Calu3 (cell line): Measurements from ENCODE around the gene SLC39A5. TPM values are rescaled to one million over a fixed set of nuclear protein-coding genes. Genes with fewer than 3 reads are reported as not detected.

Source experiments
- BruUV-seq: library from RNA; stranded (reverse); fragments of 400-500 nt; replicated peaks from 2 replicates; lab custom pipeline; 2021; lab: Mats Ljungman, UMichigan
- CTCF ChIA-PET: fragments of 300-600 bp; sonication (Branson Sonifier 250); formaldehyde crosslinking; loops from one replicate; lab custom pipeline; 2022; ENCODE audit warnings: antibody characterized with exemption; lab: Charles Lee
- DNase-seq: peaks from one replicate; pipeline ENCODE4 v3.0.0; 2022
- H3K27ac Mint-ChIP-seq: one replicate; pipeline ENCODE4 v1.8.0; 2022; ENCODE audit warnings: mixed read lengths; ENCODE audit not compliant: unreplicated experiment
- H3K27me3 Mint-ChIP-seq: one replicate; pipeline ENCODE4 v1.8.0; 2022; ENCODE audit warnings: mixed read lengths; ENCODE audit not compliant: unreplicated experiment
- H3K36me3 Mint-ChIP-seq: one replicate; pipeline ENCODE4 v1.8.0; 2022; ENCODE audit warnings: mild to moderate bottlenecking, moderate library complexity, mixed read lengths; ENCODE audit not compliant: insufficient read depth, unreplicated experiment
- H3K4me1 Mint-ChIP-seq: one replicate; pipeline ENCODE4 v1.8.0; 2022; ENCODE audit warnings: mild to moderate bottlenecking, low read depth, mixed read lengths; ENCODE audit not compliant: unreplicated experiment
- H3K4me3 Mint-ChIP-seq: one replicate; pipeline ENCODE4 v1.8.0; 2022; ENCODE audit warnings: mild to moderate bottlenecking, low read depth, moderate library complexity, mixed read lengths; ENCODE audit not compliant: unreplicated experiment
- H3K9me3 Mint-ChIP-seq: one replicate; pipeline ENCODE4 v1.8.0; 2022; ENCODE audit warnings: low read depth, mixed read lengths; ENCODE audit not compliant: unreplicated experiment
- intact Hi-C: fragments of 100-400 bp; cut with micrococcal nuclease; formaldehyde crosslinking; loops from one replicate; pipeline ENCODE4 v1.10.0; 2022; ENCODE audit not compliant: unreplicated experiment
- total RNA-seq: library from RNA; stranded (reverse); gene quantifications from 2 replicates; pipeline ENCODE4 v1.2.3, GENCODE V29; 2022
- TF ChIP-seq, protein P1 (sequence below): fragments of 200-600 bp; IDR thresholded peaks from one replicate; pipeline ENCODE4 v1.8.0; 2022; ENCODE audit warnings: antibody characterized with exemption; ENCODE audit not compliant: unreplicated experiment

The SLC39A5 gene
- total RNA-seq, 1 experiment from 2014 or later: not detected

DNA sequence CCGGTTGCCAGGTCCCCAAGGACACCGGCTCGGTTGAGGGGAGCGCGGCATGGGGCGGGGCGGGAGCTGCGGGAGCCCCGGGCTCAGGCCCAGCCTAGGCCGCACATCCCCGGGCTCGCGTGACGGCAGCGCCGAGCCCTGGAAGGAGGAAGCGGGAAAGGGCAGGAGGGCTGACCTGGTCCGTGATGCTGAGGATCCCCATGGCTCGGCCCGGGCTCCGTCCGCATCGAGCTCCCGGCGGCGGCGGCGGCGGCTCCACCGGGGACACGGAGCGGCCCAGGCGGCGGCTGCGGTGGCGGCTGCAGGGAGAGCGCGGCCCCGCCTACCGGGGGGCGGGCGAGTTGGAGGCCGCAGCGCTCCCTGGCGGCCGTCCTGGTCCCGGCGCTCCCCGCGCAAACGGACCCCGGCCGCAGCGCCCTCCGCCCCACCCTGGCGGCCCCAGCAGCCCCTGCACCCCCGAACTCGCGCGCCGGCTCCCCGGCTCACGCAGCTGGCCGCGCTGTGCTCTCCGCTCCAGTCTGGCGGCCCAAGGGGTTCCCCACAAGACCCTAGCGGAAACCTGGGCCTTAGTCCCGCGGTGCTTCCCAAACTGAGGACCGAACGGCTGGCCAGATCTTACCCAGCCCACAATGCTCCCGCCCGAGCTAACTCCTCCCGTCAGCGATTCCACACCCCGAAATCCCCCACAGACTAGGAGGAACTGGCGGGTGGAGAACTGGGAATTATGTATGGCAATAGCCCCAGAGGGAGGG is 28.4 kb downstream of the SLC39A5 start, which contains the start of gene ANKRD52:
Gene ANKRD52 (minus strand): TSS at position 317 of the 752 bp plus-strand sequence. CDS start 115 bp downstream, at position 202.
- peak within 1 kb of the TSS; percentile 55 for H3K27ac Mint-ChIP-seq
- DNase-seq: peak; percentile 91
- peaks cover 44% of the 10 kb centered on the region for H3K36me3 Mint-ChIP-seq
- TF ChIP-seq, protein P1, sequence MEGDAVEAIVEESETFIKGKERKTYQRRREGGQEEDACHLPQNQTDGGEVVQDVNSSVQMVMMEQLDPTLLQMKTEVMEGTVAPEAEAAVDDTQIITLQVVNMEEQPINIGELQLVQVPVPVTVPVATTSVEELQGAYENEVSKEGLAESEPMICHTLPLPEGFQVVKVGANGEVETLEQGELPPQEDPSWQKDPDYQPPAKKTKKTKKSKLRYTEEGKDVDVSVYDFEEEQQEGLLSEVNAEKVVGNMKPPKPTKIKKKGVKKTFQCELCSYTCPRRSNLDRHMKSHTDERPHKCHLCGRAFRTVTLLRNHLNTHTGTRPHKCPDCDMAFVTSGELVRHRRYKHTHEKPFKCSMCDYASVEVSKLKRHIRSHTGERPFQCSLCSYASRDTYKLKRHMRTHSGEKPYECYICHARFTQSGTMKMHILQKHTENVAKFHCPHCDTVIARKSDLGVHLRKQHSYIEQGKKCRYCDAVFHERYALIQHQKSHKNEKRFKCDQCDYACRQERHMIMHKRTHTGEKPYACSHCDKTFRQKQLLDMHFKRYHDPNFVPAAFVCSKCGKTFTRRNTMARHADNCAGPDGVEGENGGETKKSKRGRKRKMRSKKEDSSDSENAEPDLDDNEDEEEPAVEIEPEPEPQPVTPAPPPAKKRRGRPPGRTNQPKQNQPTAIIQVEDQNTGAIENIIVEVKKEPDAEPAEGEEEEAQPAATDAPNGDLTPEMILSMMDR: peak; percentile 92
- CTCF ChIA-PET: interaction anchor here (0.6 to 1.7 kb wide), 11 partner anchors 9 to 520 kb away, joined by 3 to 10 read pairs (median 3); partner anchors contain the start of genes ESYT1, RNF41 and ZC3H10
- H3K4me1 Mint-ChIP-seq: peaks cover 28% of the 10 kb centered on the region
- intact Hi-C loops: no loop called here
- peak within 1 kb of the TSS; percentile 83 for H3K4me3 Mint-ChIP-seq
- BruUV-seq: no TSS peak
- H3K9me3 Mint-ChIP-seq: peaks cover 2% of the 10 kb centered on the region
- no peaks in the 10 kb centered on the region for H3K27me3 Mint-ChIP-seq

DNA sequence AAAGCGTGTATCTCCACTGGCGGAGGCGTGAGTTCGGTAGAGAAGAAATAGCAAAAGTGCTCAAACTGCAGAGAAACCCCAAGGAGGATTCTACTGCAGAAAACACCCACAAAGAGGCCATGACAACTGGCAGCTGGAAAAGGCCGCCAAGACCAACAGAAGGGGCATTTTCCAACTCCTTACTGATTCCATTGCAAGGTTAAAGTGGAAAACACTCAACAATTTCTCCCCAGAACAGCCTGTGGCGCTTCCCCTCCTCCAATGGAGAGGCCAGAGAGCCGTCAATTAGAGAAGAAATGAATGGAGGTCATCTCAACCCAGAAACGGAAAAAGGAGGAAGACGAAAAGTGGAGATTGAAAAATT is 29.0 kb downstream of the SLC39A5 start:
- Mint-ChIP-seq H3K27me3 (no peaks in the 10 kb centered on the region), H3K9me3 (peaks cover 2% of the 10 kb centered on the region), H3K4me1 (peaks cover 28% of the 10 kb centered on the region), H3K4me3 (peak overlapping the region; percentile 83), H3K27ac (peak overlapping the region; percentile 41), H3K36me3 (peaks cover 39% of the 10 kb centered on the region)
- BruUV-seq: no TSS peak
- CTCF ChIA-PET: interaction anchor here (1.0 to 1.7 kb wide), 4 partner anchors 12 to 205 kb away, joined by 3 to 10 read pairs (median 4); partner anchors contain the start of genes ESYT1 and RNF41
- TF ChIP-seq, protein P1: no peak
- intact Hi-C loops: no loop called here
- DNase-seq: no peak

GRCh38 chr12:56260380-56260779 is 30.5 kb downstream of the SLC39A5 start:
- TF ChIP-seq, protein P1: no peak
- CTCF ChIA-PET: no interaction called here
- H3K9me3 Mint-ChIP-seq: peaks cover 2% of the 10 kb centered on the region
- no peak overlapping the region for H3K27ac Mint-ChIP-seq
- H3K4me3 Mint-ChIP-seq: no peak overlapping the region
- no TSS peak for BruUV-seq
- no peaks in the 10 kb centered on the region for H3K27me3 Mint-ChIP-seq
- peaks cover 28% of the 10 kb centered on the region for H3K36me3 Mint-ChIP-seq
- intact Hi-C loops: no loop called here
- peaks cover 28% of the 10 kb centered on the region for H3K4me1 Mint-ChIP-seq
- no peak for DNase-seq

DNA sequence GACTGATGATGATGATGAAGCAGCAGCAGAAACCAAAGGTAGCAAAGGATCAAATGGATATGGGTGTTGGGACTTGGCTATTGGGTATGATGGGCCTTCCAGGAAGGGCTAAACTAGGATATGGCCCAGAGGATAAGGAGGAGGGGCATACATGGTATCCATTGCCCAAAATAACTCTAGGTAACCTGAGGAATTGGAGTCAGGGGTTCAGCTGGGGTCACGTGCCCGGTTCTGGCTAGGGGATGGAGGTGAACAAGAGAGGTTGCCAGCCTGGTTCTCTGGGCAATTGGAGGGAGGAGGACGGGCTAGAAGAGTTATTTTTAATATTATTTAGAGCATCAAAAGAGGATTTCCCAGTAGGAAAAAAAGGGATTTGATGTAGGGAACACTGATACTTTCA is 31.1 kb downstream of the SLC39A5 start:
- TF ChIP-seq, protein P1: no peak
- Mint-ChIP-seq H3K4me3 (no peak overlapping the region), H3K27me3 (no peaks in the 10 kb centered on the region), H3K9me3 (peaks cover 2% of the 10 kb centered on the region), H3K4me1 (peaks cover 28% of the 10 kb centered on the region), H3K36me3 (peaks cover 27% of the 10 kb centered on the region), H3K27ac (no peak overlapping the region)
- intact Hi-C loops: no loop called here
- CTCF ChIA-PET: no interaction called here
- DNase-seq: no peak
- BruUV-seq: no TSS peak
